KOPT-K1 (cell line): Measurements from ENCODE around the gene POMT2.

Source experiments
- H3K27ac ChIP-seq: fragments of 200-600 bp; sonication (generic); 2 replicates; pipeline ENCODE4 v1.5.1; 2016; ENCODE audit warnings: antibody characterized with exemption, mild to moderate bottlenecking, low read depth, low read length; ENCODE audit not compliant: poor library complexity, severe bottlenecking
- H3K36me3 ChIP-seq: fragments of 200-600 bp; sonication (generic); 2 replicates; pipeline ENCODE4 v1.5.1; 2017; ENCODE audit warnings: antibody characterized with exemption, mild to moderate bottlenecking, low read length, moderate library complexity; ENCODE audit not compliant: insufficient read depth
- H3K9me3 ChIP-seq: fragments of 200-600 bp; sonication (generic); 2 replicates; pipeline ENCODE4 v1.5.1; 2017; ENCODE audit warnings: antibody characterized with exemption, low read length, mild to moderate bottlenecking; ENCODE audit not compliant: insufficient read depth, poor library complexity, severe bottlenecking

Gene POMT2

DNA sequence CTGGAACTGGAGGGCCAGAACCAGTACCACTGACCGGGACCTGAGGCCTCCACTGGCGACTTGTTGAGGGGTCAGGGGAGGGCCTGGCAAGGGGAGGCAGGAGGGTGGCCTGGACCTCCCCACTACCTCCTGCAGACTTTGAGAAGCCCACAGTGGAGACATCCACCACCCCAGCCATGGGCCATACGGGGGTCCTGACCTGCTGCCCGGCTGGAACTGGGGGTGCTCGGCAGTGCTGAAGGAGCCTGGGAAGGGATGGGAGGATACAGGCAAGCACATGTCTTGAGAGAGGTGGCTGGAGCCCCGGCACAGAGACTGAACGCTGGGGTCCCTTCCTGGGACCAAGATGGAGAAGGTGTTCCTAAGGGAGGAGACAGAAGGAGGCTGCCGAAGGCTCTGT, 64.0 kb downstream of the POMT2 start:
- no peak overlapping the region for H3K27ac ChIP-seq
- no peaks in the 10 kb centered on the region for H3K9me3 ChIP-seq
- H3K36me3 ChIP-seq, result no peaks in the 10 kb centered on the region

DNA sequence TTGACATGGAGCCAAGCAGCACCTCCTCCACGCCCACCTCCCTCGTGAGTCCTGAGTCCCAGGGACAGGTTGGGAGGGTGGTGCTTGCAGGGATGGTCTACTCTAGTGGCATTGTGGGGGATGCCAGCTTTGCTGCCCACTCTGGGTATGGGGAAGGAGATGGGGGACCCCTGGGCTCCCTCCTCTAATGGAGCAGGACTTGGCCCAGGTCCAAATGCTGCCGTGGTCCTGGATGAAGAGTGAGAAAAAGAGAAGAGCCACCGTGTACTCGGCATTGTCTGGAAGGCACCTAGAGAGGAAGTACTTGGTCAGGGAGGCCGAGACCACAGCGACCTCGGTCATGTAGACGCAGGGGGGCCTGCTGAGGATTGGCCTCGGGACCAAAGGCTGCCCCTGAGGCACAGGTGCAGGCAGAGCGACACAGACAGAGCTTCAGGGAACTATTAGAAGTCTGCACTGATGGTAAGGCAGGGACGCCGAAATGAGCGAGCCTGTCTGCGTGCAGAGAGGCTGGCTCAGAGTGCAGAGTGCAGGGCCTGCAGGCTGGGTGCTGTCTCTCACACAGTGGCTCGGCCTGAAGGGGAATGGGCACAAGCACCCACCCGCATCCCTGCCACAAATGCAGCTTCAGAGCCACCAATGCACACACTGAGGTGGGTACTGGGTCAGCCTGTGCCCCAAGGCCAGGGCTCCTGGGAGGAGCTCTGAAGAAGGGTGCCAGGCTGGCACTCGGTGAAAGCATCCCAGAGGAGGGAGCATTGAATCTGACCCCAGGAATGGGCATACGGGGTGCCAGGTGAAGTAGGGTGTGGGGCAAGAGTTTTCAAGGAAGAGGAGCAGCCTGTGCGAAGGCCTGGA, 67.1 kb downstream of the POMT2 start:
- H3K36me3 ChIP-seq, result no peaks in the 10 kb centered on the region
- H3K9me3 ChIP-seq, result no peaks in the 10 kb centered on the region
- no peak overlapping the region for H3K27ac ChIP-seq

DNA sequence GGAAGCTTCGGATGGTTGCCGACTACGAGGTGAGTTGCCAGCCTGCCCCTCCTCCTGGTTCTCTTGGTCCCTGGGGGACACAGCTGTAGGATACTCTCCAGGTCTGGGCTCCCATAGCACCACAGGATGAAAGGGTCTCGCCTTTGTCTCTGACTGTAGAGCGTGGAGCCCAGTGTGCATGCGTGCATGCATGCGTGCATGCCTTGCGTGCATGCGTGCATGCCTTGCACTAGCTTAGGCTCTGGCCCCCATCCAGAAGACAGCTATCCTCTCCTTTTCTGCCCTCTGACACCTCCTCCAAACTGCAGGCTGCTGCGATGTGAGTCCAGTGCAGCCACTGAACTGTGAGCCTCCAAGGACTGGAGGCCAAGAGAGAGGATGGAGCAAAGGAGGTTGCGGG, 68.8 kb downstream of the POMT2 start:
- Histone ChIP-seq H3K9me3 (no peaks in the 10 kb centered on the region), H3K36me3 (no peaks in the 10 kb centered on the region), H3K27ac (no peak overlapping the region)

GRCh38 chr14:77250927-77251326, 69.8 kb downstream of the POMT2 start:
- no peak overlapping the region for H3K27ac ChIP-seq
- H3K36me3 ChIP-seq, result no peaks in the 10 kb centered on the region
- H3K9me3 ChIP-seq, result no peaks in the 10 kb centered on the region

DNA sequence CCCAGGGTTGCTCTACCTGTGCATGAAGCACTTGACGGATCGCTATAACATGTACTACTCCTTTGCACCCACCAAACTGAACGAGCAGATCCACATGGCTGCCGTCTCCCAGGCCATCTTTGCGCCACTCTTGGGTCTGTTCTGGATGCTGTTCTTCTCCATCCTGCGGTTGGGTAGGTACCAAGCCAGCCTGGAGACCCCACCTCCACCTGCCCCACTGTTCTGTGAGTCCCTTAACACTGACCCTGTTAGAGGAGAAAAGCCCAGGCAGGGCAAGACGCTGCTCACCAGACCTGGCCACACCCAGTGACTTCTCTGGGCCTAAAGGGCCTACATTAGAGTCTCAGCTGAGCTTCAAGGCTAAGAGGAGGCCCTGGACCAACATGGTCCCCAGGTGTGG, 71.4 kb downstream of the POMT2 start:
- no peaks in the 10 kb centered on the region for H3K9me3 ChIP-seq
- H3K36me3 ChIP-seq, result no peaks in the 10 kb centered on the region
- no peak overlapping the region for H3K27ac ChIP-seq

DNA sequence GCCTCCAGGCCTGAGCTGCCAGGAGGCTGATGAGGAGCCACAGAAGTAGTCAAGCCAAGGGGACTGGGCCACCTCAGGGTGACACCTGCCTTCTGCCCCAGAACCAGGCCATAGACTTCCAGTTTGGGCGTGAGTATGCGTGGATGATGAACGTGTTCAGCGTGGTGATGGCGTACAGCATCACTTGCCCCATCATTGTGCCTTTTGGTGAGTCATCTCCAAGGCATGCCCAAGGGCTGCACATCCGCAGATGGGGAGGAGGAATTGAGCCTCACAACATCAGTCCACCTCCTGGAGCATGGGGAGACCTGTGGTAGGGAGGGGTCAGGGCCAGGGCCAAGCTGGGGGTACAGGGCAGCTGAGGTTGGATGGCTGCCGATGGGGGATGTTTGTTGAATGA, 72.0 kb downstream of the POMT2 start:
- H3K27ac ChIP-seq, result no peak overlapping the region
- H3K36me3 ChIP-seq, result no peaks in the 10 kb centered on the region
- no peaks in the 10 kb centered on the region for H3K9me3 ChIP-seq

DNA sequence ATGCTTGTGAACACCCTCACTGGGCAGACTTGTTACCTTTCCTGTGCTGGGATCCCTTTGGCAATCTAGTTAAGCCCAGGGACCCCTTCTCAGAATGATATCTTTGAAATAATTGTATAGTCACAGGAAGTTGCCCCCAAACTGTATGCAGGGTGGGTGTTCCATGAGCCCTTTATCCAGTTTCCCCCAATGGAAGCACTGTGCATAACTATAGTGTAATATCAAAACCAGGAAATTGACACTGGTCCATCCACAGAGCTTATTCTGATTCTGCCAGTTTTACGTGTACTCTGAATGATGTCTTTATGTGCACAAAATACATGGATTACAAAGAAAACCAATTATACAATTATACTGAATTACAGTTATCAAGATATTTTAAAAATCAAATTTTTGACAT, 73.9 kb downstream of the POMT2 start:
- Histone ChIP-seq H3K27ac (no peak overlapping the region), H3K9me3 (no peaks in the 10 kb centered on the region), H3K36me3 (no peaks in the 10 kb centered on the region)

DNA sequence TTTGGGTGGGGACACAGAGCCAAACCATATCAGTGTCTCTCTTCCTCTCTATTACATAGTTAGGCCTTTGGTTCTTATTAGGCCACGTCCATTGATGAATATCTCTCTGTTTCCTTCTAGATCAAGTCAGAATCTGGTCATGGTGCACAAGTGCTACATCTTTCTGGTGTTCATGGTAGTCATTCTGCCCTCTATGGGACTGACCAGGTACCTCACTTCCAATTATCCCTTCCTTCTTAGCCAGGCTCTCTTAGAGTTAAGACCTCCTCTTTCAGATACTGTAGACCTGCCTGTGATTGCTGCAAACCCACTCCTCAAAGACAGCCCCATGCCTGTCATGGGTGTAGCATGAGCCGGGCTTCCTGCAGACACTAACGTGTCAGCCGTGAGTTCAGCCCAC, 74.9 kb downstream of the POMT2 start:
- H3K9me3 ChIP-seq, result no peaks in the 10 kb centered on the region
- H3K36me3 ChIP-seq, result no peaks in the 10 kb centered on the region
- H3K27ac ChIP-seq, result no peak overlapping the region

- Histone ChIP-seq H3K36me3 (no peaks in the 10 kb centered on the region), H3K27ac (no peak overlapping the region), H3K9me3 (no peaks in the 10 kb centered on the region)
These were observed 76.8 kb downstream of the POMT2 start for GRCh38 chr14:77243853-77244252.

GRCh38 chr14:77242752-77243151, 77.9 kb downstream of the POMT2 start:
- Histone ChIP-seq H3K9me3 (no peaks in the 10 kb centered on the region), H3K27ac (no peak overlapping the region), H3K36me3 (no peaks in the 10 kb centered on the region)

- no peaks in the 10 kb centered on the region for H3K36me3 ChIP-seq
- H3K27ac ChIP-seq, result no peak overlapping the region
These were observed 78.7 kb downstream of the POMT2 start for GRCh38 chr14:77241955-77242354.

GRCh38 chr14:77240336-77240915, 80.3 kb downstream of the POMT2 start:
- no peak overlapping the region for H3K27ac ChIP-seq

More at GRCh38 chr14:77241955-77242354, 78.7 kb downstream of the POMT2 start:
- H3K9me3 ChIP-seq, result no peaks in the 10 kb centered on the region

GRCh38 chr14:77239412-77239811, 81.3 kb downstream of the POMT2 start:
- no peak overlapping the region for H3K27ac ChIP-seq
- no peaks in the 10 kb centered on the region for H3K36me3 ChIP-seq
- no peaks in the 10 kb centered on the region for H3K9me3 ChIP-seq

More at GRCh38 chr14:77240336-77240915, 80.3 kb downstream of the POMT2 start:
- no peaks in the 10 kb centered on the region for H3K36me3 ChIP-seq
- no peaks in the 10 kb centered on the region for H3K9me3 ChIP-seq

DNA sequence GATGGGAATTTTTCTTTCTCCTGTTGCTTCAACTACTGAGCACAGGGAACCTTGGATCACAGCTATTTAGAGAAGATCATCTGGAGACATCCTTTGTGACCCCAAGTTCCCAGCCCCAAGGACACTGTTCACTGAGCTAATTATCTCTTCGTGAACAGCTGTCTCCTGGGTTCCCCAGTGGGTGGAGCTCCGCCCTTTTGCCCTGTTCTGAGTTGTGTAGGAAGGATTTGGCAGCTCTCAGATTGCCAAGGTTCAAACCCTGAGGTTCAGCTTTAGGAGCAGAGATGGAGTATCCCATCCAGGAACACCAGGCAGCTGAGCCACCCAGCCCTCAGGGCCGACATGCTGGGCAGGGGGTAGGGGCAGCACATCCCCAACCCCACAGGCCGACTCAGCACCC, 81.7 kb downstream of the POMT2 start:
- Histone ChIP-seq H3K9me3 (no peaks in the 10 kb centered on the region), H3K36me3 (no peaks in the 10 kb centered on the region), H3K27ac (no peak overlapping the region)

GRCh38 chr14:77238356-77238755, 82.3 kb downstream of the POMT2 start:
- H3K36me3 ChIP-seq, result no peaks in the 10 kb centered on the region
- H3K27ac ChIP-seq, result no peak overlapping the region
- H3K9me3 ChIP-seq, result no peaks in the 10 kb centered on the region

GRCh38 chr14:77236814-77237213, 83.9 kb downstream of the POMT2 start:
- Histone ChIP-seq H3K9me3 (no peaks in the 10 kb centered on the region), H3K36me3 (no peaks in the 10 kb centered on the region), H3K27ac (no peak overlapping the region)
